ENCODE results near the gene OR52D1.

GRCh38 chr11:5507933-5508305 is 19.4 kb downstream of the OR52D1 start:
- TF ChIP-seq CTCF (IDR thresholded peaks at IDR 0.05; ENCODE audit: low read depth, low read length, missing input control) = no peak
- TF ChIP-seq REST (IDR thresholded peaks at IDR 0.05) = no peak
- no peak for TF ChIP-seq EGR1 (IDR thresholded peaks at IDR 0.05; ENCODE audit: low read depth in 2 of 2)
- TF ChIP-seq MAX (IDR thresholded peaks at IDR 0.05) = no peak

All from liver (tissue), 3 donors.